PC-9 (cell line): ENCODE results near the gene GRHPR.

Source experiments
- CTCF ChIP-seq: fragments of 200-600 bp; sonication (generic); conservative IDR thresholded peaks from 2 replicates; pipeline ENCODE4 v1.6.1; 2017; ENCODE audit warnings: mixed run types, antibody characterized with exemption, mild to moderate bottlenecking, moderate library complexity
- EZH2 ChIP-seq: fragments of 200-600 bp; sonication (generic); IDR thresholded peaks from 2 replicates; pipeline ENCODE4 v1.8.0; 2017; ENCODE audit warnings: antibody characterized with exemption, low read depth

GRCh38 chr9:37437621-37438020, 15.1 kb downstream of the GRHPR start:
- TF ChIP-seq CTCF, result no peak
- no peak for TF ChIP-seq EZH2
